ENCODE data around the gene HOXB9.

The HOXB9 gene

DNA sequence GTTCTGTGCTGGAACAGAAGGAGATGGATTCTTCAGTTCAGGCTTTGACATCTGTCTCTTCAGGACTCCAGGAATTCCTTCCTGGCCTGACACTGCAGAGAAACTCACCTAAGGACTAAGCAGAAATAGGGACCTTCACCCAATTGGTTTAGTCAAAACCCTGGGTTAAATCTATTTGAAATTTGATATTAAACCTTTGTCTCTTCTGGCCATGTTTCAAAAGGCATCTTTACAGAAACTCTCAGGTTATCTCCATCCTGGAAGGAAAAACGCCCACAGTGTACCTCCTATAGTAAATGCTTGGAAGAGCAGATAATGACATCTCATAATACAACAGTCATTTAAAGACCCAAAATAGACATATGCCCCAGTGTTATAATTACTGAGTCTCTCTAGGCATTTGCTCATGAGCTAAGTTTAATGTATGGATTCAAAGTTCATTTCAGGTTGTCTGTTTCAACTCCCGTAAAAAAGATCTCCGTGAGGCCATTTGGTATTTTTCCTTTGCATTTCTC is 42.4 kb downstream of the HOXB9 start:
- TF ChIP-seq, protein P1, sequence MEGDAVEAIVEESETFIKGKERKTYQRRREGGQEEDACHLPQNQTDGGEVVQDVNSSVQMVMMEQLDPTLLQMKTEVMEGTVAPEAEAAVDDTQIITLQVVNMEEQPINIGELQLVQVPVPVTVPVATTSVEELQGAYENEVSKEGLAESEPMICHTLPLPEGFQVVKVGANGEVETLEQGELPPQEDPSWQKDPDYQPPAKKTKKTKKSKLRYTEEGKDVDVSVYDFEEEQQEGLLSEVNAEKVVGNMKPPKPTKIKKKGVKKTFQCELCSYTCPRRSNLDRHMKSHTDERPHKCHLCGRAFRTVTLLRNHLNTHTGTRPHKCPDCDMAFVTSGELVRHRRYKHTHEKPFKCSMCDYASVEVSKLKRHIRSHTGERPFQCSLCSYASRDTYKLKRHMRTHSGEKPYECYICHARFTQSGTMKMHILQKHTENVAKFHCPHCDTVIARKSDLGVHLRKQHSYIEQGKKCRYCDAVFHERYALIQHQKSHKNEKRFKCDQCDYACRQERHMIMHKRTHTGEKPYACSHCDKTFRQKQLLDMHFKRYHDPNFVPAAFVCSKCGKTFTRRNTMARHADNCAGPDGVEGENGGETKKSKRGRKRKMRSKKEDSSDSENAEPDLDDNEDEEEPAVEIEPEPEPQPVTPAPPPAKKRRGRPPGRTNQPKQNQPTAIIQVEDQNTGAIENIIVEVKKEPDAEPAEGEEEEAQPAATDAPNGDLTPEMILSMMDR (IDR thresholded peaks at IDR 0.05; ENCODE audit: control insufficient read depth, extremely low read depth, insufficient read depth): no peak
- no peak for DNase-seq (ENCODE audit: low read depth)

DNA sequence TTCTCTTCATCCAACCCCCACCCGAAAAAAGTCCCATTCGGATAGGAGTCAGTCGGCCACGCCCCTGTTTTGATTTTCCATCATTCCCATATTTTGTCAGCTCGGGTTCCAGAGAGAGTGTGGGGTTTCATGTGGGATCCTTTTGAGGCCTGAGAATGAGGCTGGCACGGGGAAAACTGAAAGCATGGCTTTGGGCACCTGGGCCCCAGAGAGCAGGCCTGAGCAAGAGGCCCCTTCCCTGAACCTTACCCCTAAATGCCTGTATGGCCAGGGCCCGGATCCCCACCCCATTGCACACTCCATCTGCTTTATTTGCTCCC is 43.4 kb downstream of the HOXB9 start:
- TF ChIP-seq, protein P1 (IDR thresholded peaks at IDR 0.05; ENCODE audit: control insufficient read depth, extremely low read depth, insufficient read depth): no peak
- no peak for DNase-seq (ENCODE audit: low read depth)
- H3K4me3 ChIP-seq (ENCODE audit: low read depth, low read length): no peak overlapping the region

More for the DNA sequence above, 42.4 kb downstream of the HOXB9 start:
- H3K4me3 ChIP-seq (ENCODE audit: low read depth, low read length): no peak overlapping the region

DNA sequence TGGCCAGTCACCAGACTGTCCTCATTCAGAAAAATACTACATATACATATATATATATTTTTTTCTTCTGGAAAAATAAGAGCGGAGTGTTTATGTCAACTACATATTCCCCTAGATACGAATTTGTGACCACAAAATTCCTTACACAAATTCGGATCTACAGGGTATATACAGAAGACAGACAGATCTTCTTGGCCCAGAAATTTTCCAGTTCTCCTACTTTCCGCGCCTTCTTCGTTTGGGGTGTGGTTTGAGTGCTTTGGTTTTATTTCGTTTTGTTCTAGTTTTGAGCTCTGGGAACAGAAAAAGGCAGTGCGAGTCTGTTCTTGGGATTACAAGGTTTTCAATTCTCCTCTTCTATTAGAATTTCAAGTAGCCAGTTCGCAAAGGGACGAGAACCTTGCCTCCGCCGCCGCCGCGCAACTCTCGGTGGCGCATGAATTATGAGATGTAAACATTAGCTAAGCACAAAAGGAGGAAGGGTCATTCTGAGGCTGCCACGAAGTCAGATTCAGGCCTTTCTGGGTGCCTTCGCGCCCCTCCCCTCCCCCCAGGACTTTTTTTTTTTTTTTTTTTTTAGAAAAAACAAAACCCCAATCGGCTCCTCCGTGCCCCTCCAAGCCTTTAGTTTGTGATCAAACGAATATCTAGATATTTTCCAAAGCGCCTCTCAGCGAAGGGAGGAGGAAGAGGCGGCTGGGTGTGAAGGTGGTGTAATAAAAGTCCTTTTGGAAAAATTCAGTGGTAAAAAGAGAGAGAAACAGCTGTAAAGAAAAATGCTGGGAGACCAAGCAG is 46.2 kb downstream of the HOXB9 start:
- TF ChIP-seq, protein P1 (IDR thresholded peaks at IDR 0.05; ENCODE audit: control insufficient read depth, extremely low read depth, insufficient read depth): no peak
- DNase-seq (ENCODE audit: low read depth): no peak
- no peak overlapping the region for H3K4me3 ChIP-seq (ENCODE audit: low read depth, low read length)

DNA sequence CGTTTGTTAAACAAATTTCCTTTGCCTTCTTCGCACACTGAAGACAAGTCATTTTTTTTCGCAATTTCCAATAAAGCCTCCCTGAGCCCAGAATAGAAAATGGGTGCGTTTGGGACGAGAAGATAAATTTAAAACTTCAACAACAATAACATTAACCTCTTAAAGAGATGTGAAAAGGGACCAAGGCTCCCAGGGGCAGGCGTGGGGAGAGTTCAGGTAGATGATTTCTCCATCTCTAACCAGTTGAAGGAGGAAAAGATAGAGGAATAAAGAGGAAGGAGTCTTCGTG is 46.7 kb downstream of the HOXB9 start:
- no peak for DNase-seq (ENCODE audit: low read depth)
- H3K4me3 ChIP-seq (ENCODE audit: low read depth, low read length): no peak overlapping the region
- TF ChIP-seq, protein P1 (IDR thresholded peaks at IDR 0.05; ENCODE audit: control insufficient read depth, extremely low read depth, insufficient read depth): no peak

DNA sequence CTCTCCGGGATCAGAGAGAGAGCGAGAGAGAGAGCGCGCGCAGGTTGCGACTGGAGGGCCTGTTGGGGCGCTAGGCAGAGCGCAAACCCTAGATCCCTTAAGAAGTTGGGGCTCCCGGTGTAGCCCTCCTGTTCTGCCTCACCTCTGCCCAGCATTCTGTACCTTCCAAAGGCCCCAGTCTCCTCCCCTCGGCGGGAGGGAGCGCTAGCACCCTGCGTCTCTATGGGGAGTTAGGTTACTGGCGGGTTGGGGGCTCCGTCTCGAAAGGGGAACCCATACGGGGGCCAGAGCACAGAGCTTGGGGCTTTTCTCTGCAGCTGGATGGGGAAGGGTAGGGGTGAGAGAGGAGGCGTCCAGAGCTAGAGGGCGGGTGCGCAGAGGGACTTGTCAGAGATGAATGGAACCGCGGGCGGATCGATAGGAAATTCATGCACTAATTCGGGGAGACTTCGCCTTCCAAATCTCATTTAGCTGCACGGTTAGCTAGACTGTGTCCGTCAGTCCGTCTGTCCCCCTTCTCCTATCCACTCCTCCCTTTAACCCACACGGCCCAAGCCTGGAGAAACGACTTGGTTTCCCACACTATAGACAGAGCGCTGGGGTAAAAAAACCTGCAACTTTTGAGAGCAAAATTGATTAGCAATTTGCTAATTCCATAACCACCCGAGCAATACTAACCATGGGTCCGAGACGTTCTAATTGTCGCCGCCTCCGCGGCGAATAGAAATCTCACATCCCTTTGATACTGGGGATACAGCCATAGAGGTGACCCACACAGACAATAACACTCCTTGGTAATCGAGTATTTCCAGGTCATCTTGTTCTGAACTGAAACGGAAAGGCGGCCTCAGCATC is 47.3 kb downstream of the HOXB9 start:
- no peak overlapping the region for H3K4me3 ChIP-seq (ENCODE audit: low read depth, low read length)
- DNase-seq (ENCODE audit: low read depth): no peak
- TF ChIP-seq, protein P1 (IDR thresholded peaks at IDR 0.05; ENCODE audit: control insufficient read depth, extremely low read depth, insufficient read depth): no peak

DNA sequence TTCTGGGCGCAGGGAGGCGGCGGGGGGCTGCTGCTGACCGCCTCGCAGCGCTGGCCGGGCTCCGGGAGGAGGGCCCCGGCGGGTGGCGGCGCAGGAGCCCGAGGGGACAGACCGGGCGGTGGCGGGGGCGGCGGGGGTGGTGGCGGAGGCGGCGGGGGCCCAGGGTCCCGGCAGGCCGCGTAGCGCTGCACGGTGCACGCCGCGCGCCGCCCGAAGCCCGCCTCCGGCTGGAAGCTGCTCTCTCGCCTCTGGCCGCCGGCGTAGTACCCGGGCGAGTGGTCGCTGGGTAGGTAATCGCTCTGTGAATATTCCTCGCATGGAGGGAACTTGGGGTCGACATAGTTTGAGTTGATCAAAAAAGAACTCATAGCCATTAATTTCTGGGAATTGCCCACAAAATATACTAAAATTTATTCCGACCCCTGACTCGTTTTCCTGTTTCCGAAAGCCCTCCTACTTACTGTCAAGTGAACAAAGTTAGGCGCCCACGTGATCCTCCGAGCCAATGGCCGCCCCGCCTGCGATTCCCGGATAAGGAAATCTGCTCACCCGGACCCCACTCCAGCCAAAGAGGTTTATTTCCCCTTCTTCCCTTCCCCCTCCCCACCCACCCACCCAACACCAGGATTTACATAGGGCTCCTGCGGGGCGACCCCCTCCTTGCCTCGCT is 48.1 kb downstream of the HOXB9 start, which contains the start of gene HOXB4:
TSS of gene HOXB4 (minus strand) at position 405 of the 670 bp plus-strand sequence. CDS start at position 374, 31 bp downstream.
- TF ChIP-seq, protein P1 (IDR thresholded peaks at IDR 0.05; ENCODE audit: control insufficient read depth, extremely low read depth, insufficient read depth): no peak

More for the DNA sequence above, 48.1 kb downstream of the HOXB9 start, which contains the start of gene HOXB4:
- no peak for DNase-seq (ENCODE audit: low read depth)
- no peak within 1 kb of the TSS for H3K4me3 ChIP-seq (ENCODE audit: low read depth, low read length)
